GM12878 (cell line): ENCODE data around the gene MYH9. TPM values are rescaled to one million over a fixed set of nuclear protein-coding genes. Genes with fewer than 3 reads are reported as not detected.
A peak's percentile ranks its signal among the peaks of the same experiment; 100 is the strongest.

Experiments used
- ATAC-seq: fragments of 200-7000 bp; cut with Tn5 transposase; 3 replicates; pipeline ENCODE4 v1.9.1; 2020; ENCODE audit warnings: mild to moderate bottlenecking, moderate library complexity
- BruUV-seq: library from RNA; stranded (reverse); fragments of 400-500 nt; replicated peaks from 2 replicates; lab custom pipeline; 2021; lab: Mats Ljungman, UMichigan
- CTCF ChIA-PET: fragments of 300-600 bp; sonication (Branson Sonifier 250); formaldehyde crosslinking; extraction: SDS; loops from one replicate; lab custom pipeline; 2021; ENCODE audit warnings: inconsistent platforms; lab: Yijun Ruan, JAX
- POLR2A ChIA-PET: fragments of 350-600 bp; formaldehyde crosslinking; extraction: SDS; loops from one replicate; lab custom pipeline; 2021; ENCODE audit warnings: inconsistent platforms; lab: Charles Lee
- RAD21 ChIA-PET: fragments of 300-600 bp; sonication (Branson Sonifier 250); formaldehyde crosslinking; loops from one replicate; lab custom pipeline; 2023; ENCODE audit warnings: antibody characterized with exemption; ENCODE audit not compliant: unreplicated experiment; lab: Charles Lee
- SMC1A ChIA-PET: fragments of 300-600 bp; sonication (Branson Sonifier 250); formaldehyde crosslinking; loops from one replicate; lab custom pipeline; 2023; ENCODE audit not compliant: unreplicated experiment, uncharacterized antibody; lab: Charles Lee
- DNase-seq: peaks from one replicate; pipeline ENCODE4 v3.0.0-alpha.2; 2011; ENCODE audit warnings: low read depth, low spot score
- FAIRE-seq: peaks from 3 replicates; lab custom pipeline; 2011; peaks lifted over from hg19 to GRCh38; lab: Jason Lieb, UNC
- H2AFZ ChIP-seq: 2 replicates; pipeline ENCODE4 v1.6.0; 2011; ENCODE audit warnings: low read depth, low read length, control low read depth; ENCODE audit not compliant: control insufficient read depth
- H3K27ac ChIP-seq: 2 replicates; pipeline ENCODE4 v1.5.1; 2011; ENCODE audit warnings: control low read depth; ENCODE audit not compliant: control insufficient read depth, insufficient read depth
- H3K27me3 ChIP-seq, 2 experiments: replicated peaks in 1 of 2; 2 replicates each; pipeline versions ENCODE4 v1.6.0 to v1.6.1; 2011; ENCODE audit warnings: low read length in 1 of 2; ENCODE audit not compliant: control insufficient read depth in 2 of 2, insufficient read depth in 2 of 2
- H3K36me3 ChIP-seq, 2 experiments: 2 replicates each; pipeline ENCODE4 v1.5.1; 2011; ENCODE audit warnings: low read length in 1 of 2; ENCODE audit not compliant: control insufficient read depth in 2 of 2, insufficient read depth in 2 of 2
- H3K4me1 ChIP-seq: 2 replicates; pipeline ENCODE4 v1.6.1; 2011; ENCODE audit warnings: mild to moderate bottlenecking, low read length, moderate library complexity, mixed read lengths; ENCODE audit not compliant: control insufficient read depth, insufficient read depth
- H3K4me2 ChIP-seq: 2 replicates; pipeline ENCODE4 v1.6.0; 2011; ENCODE audit warnings: control low read depth; ENCODE audit not compliant: control insufficient read depth, insufficient read depth
- H3K4me3 ChIP-seq: fragments of 200-600 bp; sonication (generic); 2 replicates; pipeline ENCODE4 v1.5.1; 2016
- H3K79me2 ChIP-seq: 2 replicates; pipeline ENCODE4 v1.6.0; 2011; ENCODE audit warnings: low read length; ENCODE audit not compliant: control insufficient read depth, insufficient read depth
- H3K9ac ChIP-seq: 2 replicates; pipeline ENCODE4 v1.8.0; 2011; ENCODE audit warnings: low read length, control low read depth, mixed read lengths; ENCODE audit not compliant: control insufficient read depth, insufficient read depth
- H3K9me3 ChIP-seq: replicated peaks from 3 replicates; pipeline ENCODE4 v1.5.1; 2011; ENCODE audit warnings: mild to moderate bottlenecking, low read length; ENCODE audit not compliant: control insufficient read depth, insufficient read depth
- H4K20me1 ChIP-seq: 2 replicates; pipeline ENCODE4 v1.6.0; 2011; ENCODE audit not compliant: control insufficient read depth, insufficient read depth
- CBFB ChIP-seq: IDR thresholded peaks from 2 replicates; pipeline ENCODE4 v1.6.1; 2016; ENCODE audit warnings: antibody characterized with exemption, low read depth
- IKZF2 ChIP-seq, 2 experiments: fragments of 450-650 bp; IDR thresholded peaks; 2 replicates each; pipeline ENCODE4 v1.6.1; 2017; ENCODE audit warnings: mild to moderate bottlenecking in 2 of 2, moderate library complexity in 2 of 2
- NFYA ChIP-seq: IDR thresholded peaks from 2 replicates; pipeline ENCODE4 v1.6.1; 2011; ENCODE audit warnings: low read depth, mild to moderate bottlenecking, low read length, improper control_type of control experiment, borderline replicate concordance
- NR2C2 ChIP-seq: IDR thresholded peaks from 2 replicates; pipeline ENCODE4 v1.6.1; 2011; ENCODE audit warnings: borderline replicate concordance, low read depth; ENCODE audit not compliant: control insufficient read depth, insufficient read length
- SMARCA5 ChIP-seq: fragments of 450-650 bp; IDR thresholded peaks from 2 replicates; pipeline ENCODE4 v1.6.1; 2017; ENCODE audit warnings: mild to moderate bottlenecking
- TARDBP ChIP-seq: IDR thresholded peaks from 2 replicates; pipeline ENCODE4 v1.6.1; 2016; ENCODE audit warnings: borderline replicate concordance
- TCF12 ChIP-seq: IDR thresholded peaks from 2 replicates; pipeline ENCODE4 v1.6.1; 2011; ENCODE audit warnings: low read depth, mild to moderate bottlenecking, low read length
- TCF3 ChIP-seq: IDR thresholded peaks from 2 replicates; pipeline ENCODE4 v1.6.1; 2012; ENCODE audit warnings: low read depth, mild to moderate bottlenecking, low read length, borderline replicate concordance; ENCODE audit not compliant: insufficient read depth
- WGBS: methylation state at CpG from one replicate; pipeline ENCODE4 v1.1.6; 2016; ENCODE audit warnings: low lambda C conversion rate; ENCODE audit not compliant: insufficient replicate concordance, insufficient coverage; ENCODE audit errors: missing lambda C conversion rate; 5-methylcytosine and 5-hydroxymethylcytosine counted together
- in situ Hi-C: fragments of 300-500 bp; cut with MboI; formaldehyde crosslinking; loops from 9 replicates; pipeline ENCODE4 v1.14.3; 2018; ENCODE audit warnings: mixed read lengths
- intact Hi-C: fragments of 100-400 bp; cut with micrococcal nuclease; formaldehyde crosslinking; loops from one replicate; pipeline ENCODE4 v1.14.2; 2022; ENCODE audit not compliant: unreplicated experiment
- polyA plus RNA-seq, 11 experiments: library from polyadenylated mRNA; depleted of rRNA in 4 of 11; unstranded in 6 of 11; stranded (reverse) in 5 of 11; fragments of >200 nt; fragmentation: Nextera tagmentation in 4 of 11; fragmentation: Illumina TruSeq in 1 of 11; extraction: Ambion mirVana in 4 of 11; extraction: Trizol in 1 of 11; gene quantifications; 1 replicate in 1 of 11; 2 replicates in 10 of 11; pipeline versions ENCODE4 v1.2.1 to v1.2.3, GENCODE V29; 2011 to 2016; ENCODE audit warnings: inconsistent platforms in 2 of 11, missing spikeins in 2 of 11, low read depth in 1 of 11
- total RNA-seq, 4 experiments: library from RNA; depleted of rRNA in 3 of 4; stranded (reverse); fragments of >200 nt in 3 of 4; fragmentation: Illumina TruSeq in 1 of 4; extraction: Trizol in 1 of 4; gene quantifications; 2 replicates each; pipeline versions ENCODE4 v1.2.1 to v1.2.3, GENCODE V29; 2013 to 2021
- TF ChIP-seq, protein P1 (sequence below): fragments of 450-650 bp; conservative IDR thresholded peaks from 2 replicates; pipeline ENCODE4 v1.6.1; 2017; ENCODE audit warnings: mild to moderate bottlenecking, moderate library complexity

Gene MYH9
- total and polyA plus RNA-seq, 10 of the 15 experiments (the other 5 are each of a cell fraction or from before 2014, with no cell fraction given), result 5.1 to 525 (median 145) TPM

DNA sequence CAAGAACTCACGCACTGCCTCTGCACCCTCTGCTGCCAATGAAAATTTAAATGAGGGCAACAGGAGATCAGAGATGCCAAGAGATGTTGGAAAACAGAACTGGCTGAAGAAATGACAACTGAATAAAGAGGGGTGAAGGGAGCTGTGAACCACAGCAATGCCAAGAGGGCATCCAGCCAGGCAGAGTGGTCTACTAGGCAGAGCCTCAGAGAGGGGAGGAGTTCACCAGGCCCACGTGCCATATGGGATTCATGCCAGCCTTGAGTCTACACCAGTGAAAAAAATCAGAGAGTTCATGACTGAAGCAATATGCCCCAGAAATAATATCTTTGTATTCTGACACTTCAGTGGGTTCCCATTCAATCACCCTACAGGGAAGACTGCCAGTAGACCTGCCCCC, 152.8 kb downstream of the MYH9 start (continued):
- TF ChIP-seq, protein P1, sequence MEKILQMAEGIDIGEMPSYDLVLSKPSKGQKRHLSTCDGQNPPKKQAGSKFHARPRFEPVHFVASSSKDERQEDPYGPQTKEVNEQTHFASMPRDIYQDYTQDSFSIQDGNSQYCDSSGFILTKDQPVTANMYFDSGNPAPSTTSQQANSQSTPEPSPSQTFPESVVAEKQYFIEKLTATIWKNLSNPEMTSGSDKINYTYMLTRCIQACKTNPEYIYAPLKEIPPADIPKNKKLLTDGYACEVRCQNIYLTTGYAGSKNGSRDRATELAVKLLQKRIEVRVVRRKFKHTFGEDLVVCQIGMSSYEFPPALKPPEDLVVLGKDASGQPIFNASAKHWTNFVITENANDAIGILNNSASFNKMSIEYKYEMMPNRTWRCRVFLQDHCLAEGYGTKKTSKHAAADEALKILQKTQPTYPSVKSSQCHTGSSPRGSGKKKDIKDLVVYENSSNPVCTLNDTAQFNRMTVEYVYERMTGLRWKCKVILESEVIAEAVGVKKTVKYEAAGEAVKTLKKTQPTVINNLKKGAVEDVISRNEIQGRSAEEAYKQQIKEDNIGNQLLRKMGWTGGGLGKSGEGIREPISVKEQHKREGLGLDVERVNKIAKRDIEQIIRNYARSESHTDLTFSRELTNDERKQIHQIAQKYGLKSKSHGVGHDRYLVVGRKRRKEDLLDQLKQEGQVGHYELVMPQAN, result no peak
- no peak for TF ChIP-seq SMARCA5

DNA sequence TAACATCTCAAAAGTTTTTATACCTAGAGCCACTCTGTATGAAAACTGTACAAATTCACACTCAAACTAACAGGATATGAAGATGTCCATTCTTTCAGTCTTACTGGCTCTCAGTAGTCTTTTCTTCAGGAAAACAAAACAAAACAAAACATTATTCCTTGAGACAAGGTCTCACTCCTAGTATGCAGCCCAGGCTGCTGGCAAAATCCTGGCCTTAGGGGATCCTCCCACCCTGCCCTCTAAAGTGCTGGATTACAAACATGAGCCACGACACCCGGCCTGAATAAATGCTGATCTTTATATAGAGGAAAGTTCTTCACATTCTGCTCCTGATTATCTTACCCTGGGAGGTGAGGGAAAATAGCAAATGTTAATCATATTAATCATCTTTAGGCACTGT, 153.6 kb downstream of the MYH9 start:
- Histone ChIP-seq H2AFZ (no peak overlapping the region), H3K79me2 (peaks cover 40% of the 10 kb centered on the region), H3K4me2 (no peak overlapping the region), H3K9me3 (no peaks in the 10 kb centered on the region; the same call in 2 of the 3 replicates), H3K4me1 (peaks cover 26% of the 10 kb centered on the region), H3K4me3 (no peak overlapping the region), H3K9ac (no peak overlapping the region), H4K20me1 (no peaks in the 10 kb centered on the region), H3K36me3 (peaks cover 6 to 26% of the 10 kb centered on the region in 2 experiments; a peak in 3 of 4 replicates), H3K27ac (no peak overlapping the region), H3K27me3 (no peaks in the 10 kb centered on the region)
- ChIA-PET CTCF (interaction anchor here (1.2 to 1.5 kb wide), 3 partner anchors 16 to 52 kb away, joined by 3 to 5 read pairs (median 4); no protein-coding TSS in a partner anchor), POLR2A (interaction anchor here (1.3 kb wide), 1 partner anchor 18 kb away, joined by 4 read pairs; the partner anchor contains the start of gene APOL1), RAD21 (no interaction called here), SMC1A (interaction anchor here (1.5 to 9.5 kb wide), 3 partner anchors 10 to 52 kb away, joined by 3 to 165 read pairs (median 6); partner anchors contain the start of gene APOL1)
- intact Hi-C loops (no loop called here), in situ Hi-C loops (no loop called here)
- FAIRE-seq (no peak), ATAC-seq (no peak), DNase-seq (no peak)
- WGBS, result 100% methylated on average over 2 of the region's 2 CpGs
- TF ChIP-seq NFYA (no peak), TARDBP (no peak), CBFB (no peak), IKZF2 (IDR thresholded peaks at IDR 0.05) (no peak), TCF3 (no peak), NR2C2 (no peak), TCF12 (no peak)
- TSS peak; percentile 1 for BruUV-seq
